ENCODE data around the gene CIB4.

- TF ChIP-seq GATA2 (IDR thresholded peaks at IDR 0.05; ENCODE audit: low read depth, low read length) = no peak
- TF ChIP-seq GATA3 (IDR thresholded peaks at IDR 0.05; ENCODE audit: low read depth, low read length) = no peak
These were observed at the start of gene CIB4 for GRCh38 chr2:26640781-26641564.
